ENCODE data around the gene SMIM31.

SMIM31 gene

DNA sequence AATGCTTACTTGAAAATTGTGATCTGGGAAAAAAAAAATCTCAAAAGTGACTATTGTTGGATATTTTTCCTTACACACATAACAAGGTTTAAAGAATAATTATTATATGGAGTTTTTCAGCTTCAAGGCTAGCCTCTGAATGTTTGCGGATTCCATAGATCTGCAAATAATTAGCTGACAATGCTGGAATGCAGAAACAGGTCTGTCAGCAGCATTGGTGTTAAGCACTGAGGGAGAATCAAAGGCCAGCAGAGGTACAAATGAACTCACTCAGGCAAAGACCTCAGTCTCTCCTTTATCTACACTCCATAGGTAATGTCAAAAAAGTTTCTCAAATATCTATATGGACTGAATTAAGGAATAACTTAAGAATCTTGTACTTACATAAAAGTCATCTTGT, 35.1 kb downstream of the SMIM31 start:
- no peak for DNase-seq

DNA sequence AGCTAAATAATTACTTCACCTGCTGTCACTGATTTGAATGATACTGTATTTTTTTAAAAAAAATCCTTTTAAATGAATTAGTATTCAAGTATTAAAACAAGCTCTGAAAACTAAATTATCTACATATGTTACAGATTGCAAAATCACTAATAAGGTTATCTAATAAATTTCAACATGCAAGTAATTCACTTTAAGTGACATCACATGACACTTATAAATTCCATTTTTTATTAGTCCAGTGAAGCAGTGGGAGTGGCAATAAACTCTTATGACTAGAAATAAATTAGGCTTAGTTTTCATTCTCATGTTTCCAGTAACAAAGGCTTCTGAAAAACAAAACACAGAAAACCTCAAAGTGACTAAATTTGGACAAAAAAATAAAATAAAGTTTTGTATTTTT, 36.3 kb downstream of the SMIM31 start:
- DNase-seq = no peak

DNA sequence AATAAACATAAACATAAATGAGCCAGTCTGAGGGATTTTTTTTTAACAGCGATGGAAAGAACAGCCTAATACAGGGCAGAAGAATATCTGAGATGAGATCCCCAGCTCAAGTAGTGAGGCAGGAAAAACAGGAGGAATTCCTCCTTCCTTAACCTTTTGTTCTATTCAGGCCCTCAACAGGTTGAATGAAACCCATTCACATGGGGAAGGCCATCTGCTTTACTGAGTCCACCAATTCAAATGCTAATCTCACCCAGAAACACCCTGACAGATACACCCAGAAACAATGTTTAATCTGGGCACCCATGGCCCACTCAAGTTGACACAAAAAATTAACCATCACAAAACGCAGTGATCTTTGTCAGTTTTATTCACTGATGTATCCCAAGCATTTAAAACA, 45.5 kb downstream of the SMIM31 start:
- DNase-seq = no peak

DNA sequence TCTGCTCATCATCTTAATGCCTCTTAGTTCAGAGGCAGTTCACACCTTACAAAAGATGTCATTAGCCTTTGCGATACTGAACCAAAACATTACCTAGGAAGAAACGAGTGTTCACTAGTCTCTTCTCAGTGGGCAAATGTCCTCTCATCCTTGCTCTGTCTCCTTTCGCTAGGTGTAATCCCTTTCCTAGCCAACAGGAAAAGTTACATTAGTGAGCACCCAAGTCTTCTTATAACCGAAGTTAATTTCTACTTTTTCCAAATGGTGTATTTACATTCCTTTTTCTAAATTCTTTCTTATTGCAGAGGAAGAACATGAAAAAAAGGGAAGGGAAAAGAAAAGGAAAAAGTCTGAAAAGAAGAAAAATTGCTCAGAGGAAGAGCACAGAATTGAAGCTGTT, 46.9 kb downstream of the SMIM31 start:
- DNase-seq = no peak

DNA sequence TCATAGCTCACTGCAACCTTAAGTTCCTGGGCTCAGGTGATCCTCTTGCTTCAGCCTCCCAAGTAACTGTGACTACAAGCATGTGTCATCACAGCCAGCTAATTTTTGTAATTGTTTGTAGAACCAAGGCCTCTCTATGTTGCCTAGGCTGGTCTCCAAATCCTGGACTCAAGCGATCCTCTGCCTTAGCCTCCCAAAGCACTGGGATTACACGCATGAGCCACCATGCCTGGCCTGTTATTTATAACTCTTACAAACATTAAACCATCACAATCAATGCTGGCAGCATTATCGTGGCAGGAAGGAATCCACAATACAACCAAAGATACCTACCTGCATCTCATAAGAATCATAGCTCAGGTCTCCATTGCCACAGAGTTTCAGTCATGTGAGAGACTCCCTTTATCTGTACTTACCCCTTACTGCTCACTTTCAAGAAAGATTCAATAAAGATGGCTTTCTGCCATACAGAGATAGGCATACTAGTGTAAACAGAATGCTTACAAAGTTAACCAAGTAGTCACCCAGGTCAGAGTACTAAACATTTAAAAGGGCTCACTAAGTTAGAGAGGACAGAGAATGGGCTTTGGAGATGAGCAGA, 48.5 kb downstream of the SMIM31 start:
- no peak for DNase-seq

DNA sequence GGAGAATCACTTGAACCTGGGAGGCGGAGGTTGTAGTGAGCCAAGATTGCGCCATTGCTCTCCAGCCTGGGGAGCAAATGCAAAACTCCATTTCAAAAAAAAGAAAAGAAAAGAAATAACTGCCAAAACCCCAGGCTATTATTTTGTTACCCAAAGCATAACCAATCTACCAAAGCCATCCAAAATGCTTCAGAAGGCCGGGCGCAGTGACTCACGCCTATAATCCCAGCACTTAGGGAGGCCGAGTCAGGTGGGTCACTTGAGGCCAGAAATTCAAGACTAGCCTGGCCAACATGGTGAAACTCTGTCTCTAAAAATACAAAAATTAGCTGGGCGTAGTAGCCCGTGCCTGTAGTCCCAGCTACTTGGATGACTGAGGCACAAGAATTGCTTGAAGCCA, 49.8 kb downstream of the SMIM31 start:
- no peak for DNase-seq

DNA sequence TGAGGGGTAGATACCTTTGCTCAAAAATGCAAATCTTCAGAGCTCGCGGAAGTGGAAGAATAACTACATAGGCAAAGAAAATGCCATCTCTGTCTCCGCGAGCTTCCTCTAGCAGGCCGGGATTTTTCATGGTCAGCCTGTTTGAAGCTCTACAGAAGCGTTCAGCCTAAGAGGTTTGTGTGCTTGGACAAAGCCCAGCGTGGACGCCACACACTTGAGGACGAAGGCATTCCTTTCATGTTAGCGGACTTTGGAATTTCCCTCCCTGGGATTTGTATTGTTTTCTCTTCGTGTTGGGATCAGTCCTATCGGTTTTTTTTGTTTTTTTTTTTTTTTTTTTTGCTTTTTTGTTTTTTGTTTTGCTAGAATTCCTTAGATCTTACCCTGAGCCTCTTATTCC, 53.7 kb downstream of the SMIM31 start:
- DNase-seq = no peak

DNA sequence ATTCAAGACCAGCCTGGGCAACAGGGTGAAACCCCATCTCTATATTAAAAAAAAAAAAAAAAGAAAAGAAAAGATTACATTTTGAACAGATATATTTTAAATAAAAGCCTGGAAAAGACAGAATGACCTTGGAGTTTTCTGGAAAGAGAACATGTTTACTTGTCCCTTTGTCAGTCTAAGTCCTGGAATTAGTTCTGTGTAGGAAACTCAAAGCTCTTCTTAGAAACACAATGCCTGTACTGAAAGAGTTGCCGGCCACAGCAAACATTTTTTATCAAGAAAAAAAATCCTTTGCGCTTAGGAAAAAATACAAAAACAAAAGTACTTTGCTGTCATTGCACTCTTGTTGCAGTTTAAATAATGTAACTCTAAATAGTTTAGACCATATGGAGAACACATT, 59.6 kb downstream of the SMIM31 start:
- DNase-seq = no peak

DNA sequence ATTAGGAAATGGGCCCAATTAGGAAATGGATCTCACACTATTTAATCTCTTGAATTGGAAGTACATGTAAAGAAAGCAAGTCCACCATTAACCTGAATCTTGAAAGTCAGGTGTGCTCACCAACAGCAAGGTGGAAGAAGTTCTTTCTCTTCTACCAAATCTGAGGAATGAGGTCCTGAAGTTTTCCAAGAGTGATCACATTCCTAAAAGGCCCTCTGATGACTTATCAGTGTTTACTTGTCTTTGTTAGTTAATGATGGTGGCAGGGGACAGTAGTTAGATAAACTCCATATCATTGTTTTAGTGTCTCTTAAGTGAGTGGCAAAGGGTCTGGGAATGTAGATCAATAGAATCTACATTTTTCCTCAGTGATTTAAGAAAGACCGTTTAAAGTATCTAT, 61.8 kb downstream of the SMIM31 start:
- no peak for DNase-seq

DNA sequence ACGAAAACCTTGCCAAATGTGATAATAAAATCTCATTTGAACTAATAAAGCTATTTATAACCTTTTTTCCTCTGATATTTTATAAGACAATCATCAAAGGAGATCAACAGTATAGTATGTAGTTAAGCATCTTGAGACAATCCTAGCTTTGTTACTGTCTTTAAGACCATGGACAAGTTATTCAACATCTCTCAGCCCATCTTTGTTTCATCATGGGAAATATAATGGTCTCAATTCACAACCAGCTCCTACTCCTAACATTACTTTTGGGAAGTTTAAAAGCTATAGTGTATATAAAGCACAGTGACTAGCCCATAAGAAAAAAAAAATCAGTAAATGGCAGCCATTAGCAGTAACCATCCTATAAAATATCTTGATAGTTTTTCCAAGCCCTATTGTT, 65.4 kb downstream of the SMIM31 start:
- DNase-seq = no peak

DNA sequence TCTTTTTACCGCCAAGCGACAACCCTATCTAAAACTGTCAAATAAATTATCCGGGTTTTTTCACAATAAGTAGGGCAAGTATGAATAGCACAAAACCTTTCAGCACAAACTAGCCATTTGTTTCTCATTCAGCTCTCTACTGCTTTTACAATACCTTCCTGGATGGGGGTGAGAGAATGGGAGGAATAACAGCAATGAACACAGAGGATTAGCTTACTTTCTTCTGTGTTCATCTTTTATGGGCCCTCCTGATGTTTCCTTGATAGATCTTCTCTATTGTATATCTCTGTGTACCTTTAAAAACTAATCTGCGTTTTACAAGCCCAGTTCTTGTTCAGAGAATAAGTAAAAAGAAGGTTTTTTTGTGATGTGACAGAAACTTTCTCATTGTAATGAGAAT, 67.8 kb downstream of the SMIM31 start:
- DNase-seq = no peak

DNA sequence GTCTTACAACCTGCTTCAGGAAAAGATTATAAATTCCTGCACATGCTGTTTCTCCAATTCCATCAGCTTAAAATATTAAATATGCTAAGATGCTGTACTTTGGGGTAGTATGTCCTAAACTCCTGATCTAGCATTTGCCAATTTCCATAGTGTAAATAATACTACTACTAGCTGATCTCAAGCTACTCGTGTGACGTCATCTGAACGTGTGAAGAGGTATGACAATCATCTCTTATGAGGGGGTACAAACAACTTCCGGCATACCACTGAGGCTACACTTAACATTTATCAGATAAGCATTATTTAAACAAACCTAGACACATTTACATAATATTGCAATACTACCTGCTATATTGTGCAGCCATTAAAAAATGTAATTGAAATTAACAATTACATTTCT, 70.7 kb downstream of the SMIM31 start:
- DNase-seq = no peak

DNA sequence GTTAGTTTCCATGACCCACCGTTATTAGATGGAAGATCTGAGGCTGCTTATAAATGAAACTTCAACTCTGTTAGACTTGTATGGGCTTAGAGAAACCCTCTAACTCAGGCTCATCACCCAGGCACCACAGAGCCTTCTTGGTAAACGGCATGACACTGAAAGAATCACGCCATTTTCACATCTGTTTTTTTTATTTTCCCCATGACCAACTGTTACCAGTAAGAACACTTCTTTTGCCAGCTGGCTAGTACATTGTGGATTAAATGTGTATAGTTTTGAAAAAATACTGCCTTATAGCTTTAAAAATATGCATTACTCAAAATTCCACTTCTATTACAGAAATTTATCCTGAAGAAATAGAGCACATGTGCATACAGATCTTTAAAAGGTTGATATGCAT, 75.0 kb downstream of the SMIM31 start:
- DNase-seq = no peak

DNA sequence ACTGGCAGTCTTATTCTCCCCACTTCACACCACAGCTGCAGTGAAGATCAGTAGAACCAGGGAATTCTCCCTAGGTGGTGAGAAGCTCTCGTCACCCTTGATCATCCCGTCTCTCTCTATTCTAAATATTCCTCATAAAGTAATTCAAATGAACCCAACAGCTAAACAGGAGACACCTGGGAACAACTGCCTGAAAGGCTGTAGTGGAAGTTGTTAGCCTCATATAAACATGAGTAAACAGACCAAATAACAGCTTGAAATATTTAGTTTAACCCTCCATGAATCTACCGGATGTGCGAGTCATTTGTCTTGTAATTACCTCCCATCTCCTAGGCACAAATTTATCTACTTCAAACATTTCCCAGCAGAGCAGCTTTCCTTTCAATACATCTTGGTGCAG, 92.6 kb downstream of the SMIM31 start:
- DNase-seq = no peak

DNA sequence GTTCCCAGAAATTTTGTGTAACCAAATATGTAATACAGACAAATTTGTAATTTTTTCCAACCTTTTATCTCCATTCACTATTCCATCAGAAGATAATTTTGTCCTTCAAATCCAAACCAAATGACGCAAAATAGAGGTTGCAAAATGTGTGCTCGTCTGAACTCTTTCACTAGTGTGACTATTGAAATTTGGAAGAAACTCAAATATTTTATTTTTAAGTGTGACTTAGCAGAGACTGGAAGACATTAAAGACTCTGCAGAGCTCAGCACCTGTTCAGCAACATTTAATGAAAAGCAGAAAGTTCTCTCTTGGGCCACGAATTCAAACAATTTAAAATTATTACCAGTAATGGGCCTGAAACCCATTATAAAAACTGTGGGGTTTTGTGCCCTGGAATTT, 93.1 kb downstream of the SMIM31 start:
- DNase-seq = no peak

DNA sequence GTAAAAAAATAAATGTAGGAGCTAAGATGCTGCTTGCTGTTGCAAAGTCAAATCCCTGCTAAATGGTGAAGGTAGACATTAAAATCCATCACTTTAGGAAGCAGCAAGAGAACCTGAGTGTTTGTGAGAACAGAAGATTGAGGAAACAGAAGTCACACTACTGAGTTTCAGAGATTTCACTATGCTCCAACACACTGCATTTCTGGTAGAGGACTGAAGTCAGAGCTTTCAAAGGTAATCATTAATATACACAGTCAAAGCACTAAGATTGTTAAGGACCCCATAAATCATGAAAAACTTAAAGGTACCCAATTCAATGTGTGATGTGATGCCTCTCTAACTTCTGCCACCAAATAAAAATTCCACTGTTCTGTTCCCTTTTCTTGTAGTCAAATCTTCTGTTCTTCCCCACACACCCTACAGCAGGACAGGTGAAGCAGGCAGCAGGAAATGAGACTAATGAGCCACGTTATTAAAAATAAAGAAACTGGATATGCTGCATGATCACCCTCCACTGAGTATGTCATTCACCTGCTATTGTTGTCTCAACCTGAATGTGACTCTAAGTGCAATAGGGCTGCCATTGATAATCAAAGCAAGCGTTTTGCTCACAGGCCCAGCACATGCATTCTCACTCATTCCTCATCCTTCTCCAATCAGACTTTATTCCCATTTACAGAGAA, 94.2 kb downstream of the SMIM31 start:
- DNase-seq = no peak
